Nephron (organoid): ENCODE data around the gene ZDHHC4.
A peak's percentile ranks its signal among the peaks of the same experiment; 100 is the strongest.

Experiments used
- H3K27ac Mint-ChIP-seq, 3 experiments: 2 replicates each; pipeline ENCODE4 v1.8.0; 2020; ENCODE audit warnings: mixed read lengths in 3 of 3, mild to moderate bottlenecking in 2 of 3, moderate library complexity in 1 of 3
- H3K27me3 Mint-ChIP-seq: 2 replicates; pipeline ENCODE4 v1.8.0; 2021; ENCODE audit warnings: low read depth, mild to moderate bottlenecking, moderate library complexity, mixed read lengths
- H3K36me3 Mint-ChIP-seq: 2 replicates; pipeline ENCODE4 v1.8.0; 2020; ENCODE audit warnings: low read depth, mixed read lengths
- H3K4me1 Mint-ChIP-seq: 2 replicates; pipeline ENCODE4 v1.8.0; 2020; ENCODE audit warnings: mixed read lengths
- H3K4me3 Mint-ChIP-seq, 3 experiments: 2 replicates each; pipeline ENCODE4 v1.8.0; 2020; ENCODE audit warnings: mild to moderate bottlenecking in 3 of 3, mixed read lengths in 3 of 3, moderate library complexity in 2 of 3
- H3K9me3 Mint-ChIP-seq: 2 replicates; pipeline ENCODE4 v1.8.0; 2020; ENCODE audit warnings: mixed read lengths
- CTCF ChIP-seq, 3 experiments: fragments of 200-600 bp; sonication (generic); IDR thresholded peaks; one replicate each; pipeline ENCODE4 v1.5.0; 2021; ENCODE audit warnings: antibody characterized with exemption in 3 of 3; ENCODE audit not compliant: unreplicated experiment in 3 of 3

ZDHHC4 gene

DNA sequence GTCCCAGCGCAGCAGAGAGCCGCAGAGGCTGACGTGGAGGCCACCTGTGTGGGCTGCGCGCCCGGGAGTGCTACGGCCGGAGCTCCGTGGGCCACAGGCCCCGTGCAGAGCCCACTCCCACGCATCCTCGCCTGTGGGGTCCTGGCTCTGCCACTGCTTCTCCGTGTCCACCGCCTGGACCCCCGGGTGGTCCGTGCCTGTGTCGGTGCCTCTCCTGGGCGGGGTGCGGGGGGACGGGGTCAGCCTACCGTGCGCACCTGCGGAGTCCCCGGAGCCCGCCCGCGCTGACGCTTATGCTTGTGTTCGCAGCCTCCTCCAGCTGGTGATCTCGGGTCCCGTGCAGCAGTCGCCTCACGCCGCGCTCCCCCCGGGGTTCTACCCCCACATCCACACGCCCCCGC is 30.4 kb downstream of the ZDHHC4 start:
- H3K27ac Mint-ChIP-seq = no peak overlapping the region
- H3K4me1 Mint-ChIP-seq = no peaks in the 10 kb centered on the region
- H3K27me3 Mint-ChIP-seq = no peaks in the 10 kb centered on the region
- no peaks in the 10 kb centered on the region for H3K9me3 Mint-ChIP-seq
- H3K36me3 Mint-ChIP-seq = peaks cover 34% of the 10 kb centered on the region
- no peak for TF ChIP-seq CTCF (IDR thresholded peaks at IDR 0.05; ENCODE audit: unreplicated experiment in 3 of 3)
- no peak overlapping the region for H3K4me3 Mint-ChIP-seq

DNA sequence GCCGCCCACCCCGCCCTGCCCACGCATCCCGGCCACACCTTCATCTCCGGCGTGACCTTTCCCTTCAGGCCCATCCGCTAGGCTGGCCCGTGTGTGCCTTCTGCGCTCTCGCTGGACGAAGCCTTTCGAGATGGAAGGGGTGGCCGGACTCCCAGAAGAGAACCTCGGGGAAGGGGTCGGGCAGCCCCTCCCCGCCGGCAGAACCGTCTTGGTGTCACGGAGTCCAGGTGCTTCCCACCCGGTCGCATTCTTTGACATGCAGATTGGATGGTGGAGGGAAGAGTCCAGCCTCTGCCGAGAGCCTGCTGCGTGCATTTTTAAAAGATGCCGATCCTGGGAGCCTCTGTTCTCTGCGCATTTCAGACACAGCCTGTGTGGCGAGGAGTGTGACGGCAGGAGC is 30.8 kb downstream of the ZDHHC4 start:
- H3K4me1 Mint-ChIP-seq = no peaks in the 10 kb centered on the region
- H3K36me3 Mint-ChIP-seq = peaks cover 34% of the 10 kb centered on the region
- no peak overlapping the region for H3K4me3 Mint-ChIP-seq
- no peak overlapping the region for H3K27ac Mint-ChIP-seq
- no peak for TF ChIP-seq CTCF (IDR thresholded peaks at IDR 0.05; ENCODE audit: unreplicated experiment in 3 of 3)
- no peaks in the 10 kb centered on the region for H3K27me3 Mint-ChIP-seq
- no peaks in the 10 kb centered on the region for H3K9me3 Mint-ChIP-seq

DNA sequence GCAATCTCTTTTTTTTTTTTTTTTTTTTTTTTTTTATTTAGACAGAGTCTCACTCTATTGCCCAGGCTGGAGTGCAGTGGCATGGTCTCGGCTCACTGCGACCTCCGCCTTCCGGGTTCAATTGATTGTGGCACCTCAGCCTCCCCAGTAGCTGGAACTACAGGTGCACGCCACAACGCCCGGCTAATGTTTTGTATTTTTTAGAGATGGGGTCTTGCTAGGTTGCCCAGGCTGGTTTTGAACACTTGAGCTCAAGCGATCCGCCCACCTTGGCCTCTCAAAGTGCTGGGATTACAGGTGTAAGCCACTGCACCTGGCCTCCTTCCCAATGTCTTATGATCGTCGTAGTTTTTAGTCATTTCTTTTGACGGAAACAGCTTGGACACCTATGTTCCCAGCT is 31.5 kb downstream of the ZDHHC4 start:
- TF ChIP-seq CTCF (IDR thresholded peaks at IDR 0.05; ENCODE audit: unreplicated experiment in 3 of 3) = no peak
- Mint-ChIP-seq H3K4me1 (no peaks in the 10 kb centered on the region), H3K4me3 (no peak overlapping the region), H3K36me3 (peaks cover 32% of the 10 kb centered on the region), H3K27ac (no peak overlapping the region), H3K9me3 (no peaks in the 10 kb centered on the region), H3K27me3 (no peaks in the 10 kb centered on the region)

GRCh38 chr7:6612819-6613218 is 35.6 kb downstream of the ZDHHC4 start:
- no peak for TF ChIP-seq CTCF (IDR thresholded peaks at IDR 0.05; ENCODE audit: unreplicated experiment in 3 of 3)
- H3K36me3 Mint-ChIP-seq = peaks cover 12% of the 10 kb centered on the region
- H3K4me3 Mint-ChIP-seq = peak overlapping the region; percentile 58 to 68 (median 60)
- peak overlapping the region in 2 of 3 experiments; percentile 10 to 29 for H3K27ac Mint-ChIP-seq
- no peaks in the 10 kb centered on the region for H3K9me3 Mint-ChIP-seq
- H3K4me1 Mint-ChIP-seq = peaks cover 5% of the 10 kb centered on the region
- H3K27me3 Mint-ChIP-seq = no peaks in the 10 kb centered on the region

GRCh38 chr7:6613706-6614105 is 36.5 kb downstream of the ZDHHC4 start:
- Mint-ChIP-seq H3K4me3 (peak overlapping the region; percentile 68 to 91 (median 71)), H3K27me3 (no peaks in the 10 kb centered on the region), H3K36me3 (peaks cover 19% of the 10 kb centered on the region), H3K9me3 (no peaks in the 10 kb centered on the region), H3K27ac (no peak overlapping the region), H3K4me1 (peaks cover 5% of the 10 kb centered on the region)
- TF ChIP-seq CTCF (IDR thresholded peaks at IDR 0.05; ENCODE audit: unreplicated experiment in 3 of 3) = no peak

DNA sequence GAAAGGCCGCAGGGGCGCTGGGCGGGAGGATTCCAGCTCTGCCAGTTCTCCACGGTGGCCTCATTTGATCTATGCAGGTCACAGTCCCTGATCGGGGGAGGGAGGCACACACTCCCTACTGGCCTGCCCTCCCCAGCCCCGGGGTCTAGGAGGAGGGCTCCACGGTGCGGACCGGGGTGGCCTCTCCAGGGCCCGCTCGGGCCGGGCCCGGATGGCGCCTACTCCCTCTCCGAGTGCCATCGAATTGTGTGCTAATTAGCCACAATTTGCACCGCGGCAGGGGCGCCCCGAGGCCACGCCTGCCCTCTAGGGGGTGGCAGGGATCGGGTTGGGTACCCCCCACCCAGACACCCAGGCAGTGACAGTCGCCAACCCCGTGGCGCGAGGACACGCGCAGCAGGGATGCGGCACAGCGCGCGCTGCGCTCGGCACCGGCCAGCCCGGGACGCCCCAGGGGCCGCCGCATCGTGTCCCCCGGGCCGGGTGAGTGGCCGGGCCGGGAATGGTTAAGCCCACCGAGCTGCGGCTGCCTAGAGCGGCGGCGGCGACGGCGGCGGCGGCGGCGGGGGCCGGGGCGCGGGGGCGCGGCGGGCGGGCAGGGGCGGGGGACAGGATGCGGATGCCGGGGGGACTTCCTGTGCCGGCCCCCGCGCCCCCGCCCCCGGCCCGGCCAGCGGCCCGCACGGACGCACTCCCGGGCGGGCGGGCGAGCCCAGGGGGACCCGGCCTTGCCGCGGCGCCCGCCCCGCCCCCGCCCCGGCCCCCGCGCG is 37.9 kb downstream of the ZDHHC4 start, which contains the start of gene ZNF853:
TSS of gene ZNF853 (plus strand) at position 658 of the 770 bp plus-strand sequence. CDS start 565 bp downstream, outside the sequence.
- Mint-ChIP-seq H3K27ac (peak within 1 kb of the TSS; percentile 78 to 84 (median 82)), H3K9me3 (no peaks in the 10 kb centered on the region), H3K36me3 (peaks cover 16% of the 10 kb centered on the region), H3K27me3 (no peaks in the 10 kb centered on the region), H3K4me1 (peaks cover 5% of the 10 kb centered on the region), H3K4me3 (peak within 1 kb of the TSS; percentile 84 to 94 (median 91))
- no peak for TF ChIP-seq CTCF (IDR thresholded peaks at IDR 0.05; ENCODE audit: unreplicated experiment in 3 of 3)
